CD14-positive monocyte (primary cell): ENCODE results near the gene MICALL2. TPM values are rescaled to one million over a fixed set of nuclear protein-coding genes. Genes with fewer than 3 reads are reported as not detected.

Experiments used
- DNase-seq, 3 donors: peaks; one replicate each; pipeline ENCODE4 v3.0.0-alpha.2; 2011 to 2022
- H2AFZ ChIP-seq: 2 replicates; pipeline ENCODE4 v1.6.0; 2012; ENCODE audit warnings: mild to moderate bottlenecking, low read depth, low read length, inconsistent platforms; ENCODE audit not compliant: insufficient read depth, poor library complexity, severe bottlenecking
- H3K27ac ChIP-seq, 2 donors: 1 replicate in 1 of 2; 2 replicates in 1 of 2; pipeline ENCODE4 v1.5.1; 2012 to 2013; ENCODE audit warnings: low read length in 2 of 2, control low read depth in 1 of 2, inconsistent platforms in 1 of 2, low read depth in 1 of 2, mild to moderate bottlenecking in 1 of 2
- H3K27me3 ChIP-seq, 2 donors: one replicate each; pipeline versions ENCODE4 v1.6.0 to v1.6.1; 2011 to 2013; ENCODE audit warnings: low read length in 2 of 2; ENCODE audit not compliant: control insufficient read depth in 2 of 2, insufficient read depth in 2 of 2
- H3K36me3 ChIP-seq, 2 donors: replicated peaks in 1 of 2; 1 replicate in 1 of 2; 2 replicates in 1 of 2; pipeline versions ENCODE4 v1.5.1 to v1.6.1; 2012 to 2013; ENCODE audit warnings: low read length in 2 of 2, control low read depth in 1 of 2, inconsistent platforms in 1 of 2, mild to moderate bottlenecking in 1 of 2; ENCODE audit not compliant: insufficient read depth in 2 of 2, control insufficient read depth in 1 of 2
- H3K4me1 ChIP-seq, 2 donors: 1 replicate in 1 of 2; 2 replicates in 1 of 2; pipeline versions ENCODE4 v1.5.1 to v1.6.1; 2012 to 2013; ENCODE audit warnings: low read length in 2 of 2, control low read depth in 1 of 2, inconsistent platforms in 1 of 2, mild to moderate bottlenecking in 1 of 2, moderate library complexity in 1 of 2; ENCODE audit not compliant: insufficient read depth in 2 of 2, control insufficient read depth in 1 of 2
- H3K4me2 ChIP-seq: replicated peaks from 2 replicates; pipeline ENCODE3; 2012; ENCODE audit warnings: low read length, moderate library complexity, mild to moderate bottlenecking; ENCODE audit not compliant: poor library complexity, severe bottlenecking; ENCODE audit errors: extremely low read depth
- H3K4me3 ChIP-seq, 3 experiments: fragments of 200-600 bp in 1 of 3; sonication (generic) in 1 of 3; replicated peaks in 1 of 3; 1 replicate in 2 of 3; 2 replicates in 1 of 3; pipeline ENCODE4 v1.5.1; 2011 to 2013; ENCODE audit warnings: low read length in 3 of 3, mild to moderate bottlenecking in 3 of 3, control low read depth in 2 of 3, low read depth in 2 of 3, inconsistent platforms in 1 of 3, moderate library complexity in 1 of 3
- H3K79me2 ChIP-seq: 2 replicates; pipeline ENCODE4 v1.6.0; 2012; ENCODE audit warnings: mild to moderate bottlenecking, control low read depth, inconsistent platforms, low read length, moderate library complexity; ENCODE audit not compliant: insufficient read depth
- H3K9ac ChIP-seq: 2 replicates; pipeline ENCODE4 v1.6.0; 2017; ENCODE audit warnings: low read length, mild to moderate bottlenecking; ENCODE audit not compliant: insufficient read depth, poor library complexity, severe bottlenecking
- H3K9me3 ChIP-seq, 2 donors: replicated peaks in 1 of 2; 1 replicate in 1 of 2; 2 replicates in 1 of 2; pipeline versions ENCODE4 v1.5.1 to v1.6.1; 2012 to 2013; ENCODE audit warnings: low read length in 2 of 2, control low read depth in 1 of 2; ENCODE audit not compliant: control insufficient read depth in 1 of 2, insufficient read depth in 1 of 2
- H4K20me1 ChIP-seq: 2 replicates; pipeline ENCODE4 v1.6.0; 2012; ENCODE audit warnings: mild to moderate bottlenecking, low read length, control low read depth, moderate library complexity; ENCODE audit not compliant: insufficient read depth
- H3K27ac Mint-ChIP-seq, 7 donors: one replicate each; pipeline ENCODE4 v1.8.0; 2020; ENCODE audit warnings: mild to moderate bottlenecking in 7 of 7, mixed read lengths in 7 of 7, moderate library complexity in 6 of 7, inconsistent platforms in 2 of 7
- H3K27me3 Mint-ChIP-seq, 3 donors: one replicate each; pipeline ENCODE4 v1.8.0; 2021 to 2022; ENCODE audit warnings: low read depth in 3 of 3, mild to moderate bottlenecking in 3 of 3, mixed read lengths in 3 of 3, moderate library complexity in 3 of 3, inconsistent platforms in 1 of 3
- H3K36me3 Mint-ChIP-seq, 2 donors: one replicate each; pipeline ENCODE4 v1.8.0; 2020; ENCODE audit warnings: mixed read lengths in 2 of 2, inconsistent platforms in 1 of 2, mild to moderate bottlenecking in 1 of 2
- H3K4me1 Mint-ChIP-seq: one replicate; pipeline ENCODE4 v1.8.0; 2020; ENCODE audit warnings: mild to moderate bottlenecking, mixed read lengths
- H3K4me3 Mint-ChIP-seq, 2 donors: one replicate each; pipeline ENCODE4 v1.8.0; 2020; ENCODE audit warnings: mild to moderate bottlenecking in 2 of 2, mixed read lengths in 2 of 2, moderate library complexity in 1 of 2
- H3K9me3 Mint-ChIP-seq, 7 donors: one replicate each; pipeline ENCODE4 v1.8.0; 2020 to 2022; ENCODE audit warnings: mixed read lengths in 7 of 7, mild to moderate bottlenecking in 6 of 7, moderate library complexity in 6 of 7, inconsistent platforms in 2 of 7
- WGBS: methylation state at CpG from one replicate; pipeline ENCODE4 v1.1.5; 2013; ENCODE audit warnings: missing lambda C conversion rate; ENCODE audit not compliant: insufficient coverage; 5-methylcytosine and 5-hydroxymethylcytosine counted together
- intact Hi-C, 2 donors: fragments of 100-400 bp; cut with micrococcal nuclease; formaldehyde crosslinking; loops; one replicate each; pipeline versions ENCODE4 v1.15.0 to v1.15.1; 2023
- polyA plus RNA-seq, 3 donors: library from polyadenylated mRNA; depleted of rRNA in 1 of 3; unstranded in 2 of 3; stranded (reverse) in 1 of 3; fragments of 300-500 nt in 2 of 3; fragments of >200 nt in 1 of 3; fragmentation: Illumina TruSeq in 2 of 3; gene quantifications; 1 replicate in 2 of 3; 2 replicates in 1 of 3; pipeline ENCODE4 v1.2.3, GENCODE V29; 2012 to 2021
- TF ChIP-seq, protein P1 (sequence below): fragments of 200-600 bp; IDR thresholded peaks from one replicate; pipeline ENCODE4 v1.8.0; 2022; ENCODE audit warnings: antibody characterized with exemption, mild to moderate bottlenecking

MICALL2 gene
- polyA plus RNA-seq, 3 donors: 0.14 to 7.2 (median 0.72) TPM

DNA sequence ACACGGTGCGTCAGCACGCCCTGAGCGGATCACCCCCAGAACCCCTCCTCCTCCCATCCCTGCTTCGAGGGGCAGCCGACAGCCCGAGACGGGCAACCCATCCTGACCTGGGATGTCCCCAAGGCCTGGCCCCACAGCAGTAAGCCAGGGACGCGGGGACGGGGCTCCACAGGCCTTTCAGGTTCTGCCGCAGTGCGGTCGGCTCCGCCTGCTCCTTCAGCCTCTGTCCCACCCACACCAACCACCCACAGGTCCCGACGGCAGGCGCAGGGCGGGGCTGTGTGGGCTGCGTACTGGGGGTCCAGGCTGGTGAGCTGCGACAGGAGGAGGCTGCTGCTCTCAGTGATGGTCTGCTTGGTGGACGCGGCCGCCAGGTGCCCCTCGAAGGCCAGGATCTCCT is 28.2 kb upstream of the MICALL2 start:
- Mint-ChIP-seq H3K4me1 (no peaks in the 10 kb centered on the region), H3K9me3 (peaks cover 0 to 1% (median 0%) of the 10 kb centered on the region in 7 donors), H3K36me3 (peaks cover 81 to 93% of the 10 kb centered on the region in 2 donors), H3K27ac (no peak overlapping the region), H3K27me3 (no peaks in the 10 kb centered on the region), H3K4me3 (no peak overlapping the region)
- no peak overlapping the region for H3K4me3 ChIP-seq
- WGBS: 97% methylated on average over 16 of the region's 25 CpGs
- no peak overlapping the region for H2AFZ ChIP-seq
- peaks cover 89 to 97% of the 10 kb centered on the region in 2 donors for H3K36me3 ChIP-seq
- H3K27me3 ChIP-seq: no peaks in the 10 kb centered on the region
- H3K9me3 ChIP-seq: no peaks in the 10 kb centered on the region
- no peak overlapping the region for H3K27ac ChIP-seq
- no peaks in the 10 kb centered on the region for H3K4me1 ChIP-seq
- H3K79me2 ChIP-seq: no peaks in the 10 kb centered on the region
- H3K9ac ChIP-seq: no peak overlapping the region
- intact Hi-C loops: no loop called here
- no peak for DNase-seq
- no peak overlapping the region for H3K4me2 ChIP-seq
- TF ChIP-seq, protein P1, sequence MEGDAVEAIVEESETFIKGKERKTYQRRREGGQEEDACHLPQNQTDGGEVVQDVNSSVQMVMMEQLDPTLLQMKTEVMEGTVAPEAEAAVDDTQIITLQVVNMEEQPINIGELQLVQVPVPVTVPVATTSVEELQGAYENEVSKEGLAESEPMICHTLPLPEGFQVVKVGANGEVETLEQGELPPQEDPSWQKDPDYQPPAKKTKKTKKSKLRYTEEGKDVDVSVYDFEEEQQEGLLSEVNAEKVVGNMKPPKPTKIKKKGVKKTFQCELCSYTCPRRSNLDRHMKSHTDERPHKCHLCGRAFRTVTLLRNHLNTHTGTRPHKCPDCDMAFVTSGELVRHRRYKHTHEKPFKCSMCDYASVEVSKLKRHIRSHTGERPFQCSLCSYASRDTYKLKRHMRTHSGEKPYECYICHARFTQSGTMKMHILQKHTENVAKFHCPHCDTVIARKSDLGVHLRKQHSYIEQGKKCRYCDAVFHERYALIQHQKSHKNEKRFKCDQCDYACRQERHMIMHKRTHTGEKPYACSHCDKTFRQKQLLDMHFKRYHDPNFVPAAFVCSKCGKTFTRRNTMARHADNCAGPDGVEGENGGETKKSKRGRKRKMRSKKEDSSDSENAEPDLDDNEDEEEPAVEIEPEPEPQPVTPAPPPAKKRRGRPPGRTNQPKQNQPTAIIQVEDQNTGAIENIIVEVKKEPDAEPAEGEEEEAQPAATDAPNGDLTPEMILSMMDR: no peak
- H4K20me1 ChIP-seq: peaks cover 14% of the 10 kb centered on the region

DNA sequence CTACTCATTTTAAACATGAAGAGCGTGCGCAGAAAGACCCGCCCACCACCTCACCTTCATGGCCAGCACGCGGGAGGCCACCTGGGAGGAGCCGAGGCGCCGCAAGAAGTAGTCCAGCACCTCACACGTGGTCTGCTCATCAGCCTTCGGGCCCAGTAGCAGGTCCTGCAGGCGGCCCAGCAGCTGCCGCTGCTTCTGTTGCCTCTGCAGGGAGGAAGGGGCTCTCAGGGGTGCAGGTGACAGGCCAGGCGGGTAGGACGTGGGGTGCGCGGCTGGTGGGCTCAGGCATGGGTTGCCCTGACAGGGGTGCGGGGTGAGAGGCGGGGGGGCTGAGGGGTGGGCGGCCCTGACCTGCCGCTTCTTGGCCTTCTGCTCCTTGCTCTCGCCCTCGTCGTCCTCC is 27.3 kb upstream of the MICALL2 start:
- H3K36me3 ChIP-seq: peaks cover 88 to 96% of the 10 kb centered on the region in 2 donors
- no peak for DNase-seq
- peaks cover 14% of the 10 kb centered on the region for H4K20me1 ChIP-seq
- over 99% methylated on average over 19 of the region's 23 CpGs for WGBS
- no peaks in the 10 kb centered on the region for H3K79me2 ChIP-seq
- no peaks in the 10 kb centered on the region for H3K4me1 ChIP-seq
- TF ChIP-seq, protein P1: no peak
- no peak overlapping the region for H3K4me3 ChIP-seq
- Mint-ChIP-seq H3K36me3 (peaks cover 77 to 92% of the 10 kb centered on the region in 2 donors), H3K4me3 (no peak overlapping the region), H3K27me3 (no peaks in the 10 kb centered on the region), H3K27ac (peak overlapping the region in 2 of 7 donors; percentile 50 to 63), H3K4me1 (no peaks in the 10 kb centered on the region), H3K9me3 (peaks cover 0 to 1% (median 0%) of the 10 kb centered on the region in 7 donors)
- intact Hi-C loops: no loop called here
- H3K27ac ChIP-seq: no peak overlapping the region
- H2AFZ ChIP-seq: no peak overlapping the region
- H3K9ac ChIP-seq: no peak overlapping the region
- H3K9me3 ChIP-seq: no peaks in the 10 kb centered on the region
- no peaks in the 10 kb centered on the region for H3K27me3 ChIP-seq
- H3K4me2 ChIP-seq: no peak overlapping the region
